ENCODE measurements around the gene PTCD2.

DNA sequence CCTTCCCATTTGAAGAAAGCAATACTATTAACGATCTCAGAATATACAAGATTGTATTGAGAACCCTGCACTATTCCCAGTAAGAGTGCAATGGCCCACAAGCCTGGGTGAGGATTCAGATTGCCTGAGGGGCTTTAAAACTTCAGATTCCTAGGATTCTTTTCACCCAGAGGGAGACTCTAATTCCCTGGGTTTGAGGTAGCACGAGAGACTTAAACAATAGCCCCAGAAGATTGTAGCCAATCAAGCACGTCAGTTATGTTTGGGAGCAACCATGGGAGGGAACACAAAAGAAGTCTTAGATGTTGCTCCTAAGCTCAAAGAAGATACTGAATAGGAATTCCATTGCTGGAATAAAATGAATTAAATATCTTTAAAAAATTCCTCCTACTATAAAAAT, 18.0 kb upstream of the PTCD2 start:
- TF ChIP-seq POLR2A (IDR thresholded peaks at IDR 0.05; ENCODE audit: low read depth, low read length) (no peak), POLR2AphosphoS5 (IDR thresholded peaks at IDR 0.05; ENCODE audit: low read depth, low read length) (no peak), TAF1 (IDR thresholded peaks at IDR 0.05; ENCODE audit: low read depth, low read length) (no peak), POU2F2 (IDR thresholded peaks at IDR 0.05; ENCODE audit: low read depth, low read length) (no peak), SPI1 (IDR thresholded peaks at IDR 0.05; ENCODE audit: low read depth, low read length) (no peak), PAX5 (IDR thresholded peaks at IDR 0.05; ENCODE audit: insufficient read depth, low read length, severe bottlenecking) (no peak)

Measured in GM12891 (cell line).